ENCODE measurements around the gene UGT1A3.
"Not testable (repeated sequence)": the region's sequence is repeated elsewhere in the genome, so short reads cannot be mapped to it uniquely, and the experiment has no call there.

UGT1A3 gene

GRCh38 chr2:233740870-233741269 lies 12.0 kb downstream of the UGT1A3 start:
- no peak overlapping the region for H3K4me2 ChIP-seq
- no peak overlapping the region for H3K27ac ChIP-seq
- no peak for TF ChIP-seq Cebpa-rat (IDR thresholded peaks at IDR 0.05)
- H3K4me1 ChIP-seq: no peaks in the 10 kb centered on the region
- H3K4me3 ChIP-seq: no peak overlapping the region
- H3K9me3 ChIP-seq: 0 out of 2 replicates have a peak, but pooled peaks cover 4% of the 10 kb centered on the region
- H3K9ac ChIP-seq: no peak overlapping the region
- no peaks in the 10 kb centered on the region for H4K20me1 ChIP-seq
- H3K27me3 ChIP-seq: no peaks in the 10 kb centered on the region
- H3K36me3 ChIP-seq: no peaks in the 10 kb centered on the region

GRCh38 chr2:233743464-233744259 lies 14.8 kb downstream of the UGT1A3 start:
- H3K9me3 ChIP-seq: 0 out of 2 replicates have a peak, but pooled peaks cover 3% of the 10 kb centered on the region
- no peaks in the 10 kb centered on the region for H3K4me1 ChIP-seq
- no peak overlapping the region for H3K4me3 ChIP-seq
- H4K20me1 ChIP-seq: no peaks in the 10 kb centered on the region
- TF ChIP-seq Cebpa-rat (IDR thresholded peaks at IDR 0.05): no peak
- H3K4me2 ChIP-seq: no peak overlapping the region
- no peaks in the 10 kb centered on the region for H3K36me3 ChIP-seq
- H3K9ac ChIP-seq: no peak overlapping the region
- H3K27ac ChIP-seq: no peak overlapping the region
- no peaks in the 10 kb centered on the region for H3K27me3 ChIP-seq

GRCh38 chr2:233745073-233745755 lies 16.4 kb downstream of the UGT1A3 start:
- Histone ChIP-seq H3K9me3 (peaks cover 10% of the 10 kb centered on the region), H3K4me1 (no peaks in the 10 kb centered on the region), H3K36me3 (no peaks in the 10 kb centered on the region), H3K9ac (no peak overlapping the region), H3K27ac (no peak overlapping the region), H3K27me3 (no peaks in the 10 kb centered on the region), H4K20me1 (no peaks in the 10 kb centered on the region), H3K4me2 (no peak overlapping the region), H3K4me3 (no peak overlapping the region)
- TF ChIP-seq Cebpa-rat (IDR thresholded peaks at IDR 0.05): no peak

DNA sequence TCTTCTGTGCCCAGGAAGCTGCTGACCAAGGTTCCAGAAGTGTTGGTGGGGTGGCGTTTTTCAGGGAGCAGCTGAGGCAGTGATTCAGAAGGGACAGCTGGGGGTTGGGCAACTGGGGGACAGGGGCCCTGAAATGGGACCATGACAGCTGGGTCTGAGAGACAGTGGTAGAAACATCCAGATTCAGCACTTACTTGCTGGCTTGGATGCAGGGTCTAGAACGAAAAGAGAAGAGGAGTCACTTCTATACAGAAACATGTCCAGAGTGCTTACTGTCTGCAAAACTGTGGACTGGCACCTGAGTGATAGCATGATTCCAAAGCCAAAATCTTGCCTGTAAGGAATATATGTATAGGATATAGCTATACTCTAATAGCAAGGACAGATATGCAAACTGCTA lies 17.0 kb downstream of the UGT1A3 start:
- not testable (repeated sequence) for H3K27me3 ChIP-seq, H3K4me2 ChIP-seq, H3K9ac ChIP-seq, H4K20me1 ChIP-seq, H3K36me3 ChIP-seq, H3K4me1 ChIP-seq, H3K4me3 ChIP-seq, H3K27ac ChIP-seq
- peaks cover 16% of the 10 kb centered on the region for H3K9me3 ChIP-seq

DNA sequence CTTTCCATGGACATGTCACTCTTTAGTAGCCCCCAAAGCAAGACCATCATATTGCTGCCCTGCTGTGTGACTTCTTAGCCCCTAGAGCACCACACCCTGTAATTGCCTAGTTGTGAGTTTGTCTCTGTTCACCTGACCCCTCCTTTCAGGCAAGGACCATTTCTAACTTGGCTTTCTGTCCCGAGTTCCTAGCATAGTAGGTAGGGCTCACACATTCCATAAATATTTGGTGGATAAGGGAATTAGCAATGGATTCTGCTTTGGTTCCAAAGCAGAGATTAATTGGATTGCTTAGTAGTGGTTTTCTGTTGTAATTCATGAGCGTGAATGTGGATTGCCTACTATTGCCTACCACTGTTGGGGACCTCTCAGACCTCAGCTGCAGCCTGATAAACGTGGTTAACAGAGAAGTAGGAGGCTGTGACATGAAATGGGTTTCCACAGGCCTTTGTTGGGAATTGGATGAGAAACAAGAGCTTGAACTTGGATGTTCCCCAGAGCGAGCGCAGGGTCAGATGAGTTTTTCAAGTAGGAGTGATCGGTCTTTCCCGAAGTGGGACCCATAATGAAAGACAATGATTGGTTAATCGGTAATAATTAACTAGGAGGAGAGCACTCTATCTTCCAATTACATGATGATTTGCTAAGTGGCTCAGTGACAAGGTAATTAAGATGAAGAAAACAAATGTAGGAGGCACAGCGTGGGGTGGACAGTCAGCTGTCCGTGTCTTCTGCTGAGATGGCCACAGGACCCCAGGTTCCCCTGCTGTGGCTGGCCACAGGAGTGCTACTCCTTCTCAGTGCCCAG lies 17.8 kb downstream of the UGT1A3 start:
- no peaks in the 10 kb centered on the region for H4K20me1 ChIP-seq
- no peaks in the 10 kb centered on the region for H3K27me3 ChIP-seq
- no peaks in the 10 kb centered on the region for H3K4me1 ChIP-seq
- H3K9ac ChIP-seq: no peak overlapping the region
- no peak overlapping the region for H3K4me2 ChIP-seq
- no peak for TF ChIP-seq Cebpa-rat (IDR thresholded peaks at IDR 0.05)
- peaks cover 25% of the 10 kb centered on the region for H3K9me3 ChIP-seq
- no peak overlapping the region for H3K27ac ChIP-seq
- H3K36me3 ChIP-seq: no peaks in the 10 kb centered on the region
- no peak overlapping the region for H3K4me3 ChIP-seq

GRCh38 chr2:233747283-233747544 lies 18.4 kb downstream of the UGT1A3 start:
- no peak for TF ChIP-seq Cebpa-rat (IDR thresholded peaks at IDR 0.05)
- Histone ChIP-seq H3K9ac (no peak overlapping the region), H3K4me3 (no peak overlapping the region), H3K9me3 (peaks cover 30% of the 10 kb centered on the region), H3K4me2 (no peak overlapping the region), H3K27me3 (no peaks in the 10 kb centered on the region), H3K36me3 (no peaks in the 10 kb centered on the region), H4K20me1 (no peaks in the 10 kb centered on the region), H3K4me1 (no peaks in the 10 kb centered on the region), H3K27ac (no peak overlapping the region)

GRCh38 chr2:233750689-233751088 lies 21.8 kb downstream of the UGT1A3 start:
- H3K27ac ChIP-seq, H4K20me1 ChIP-seq, H3K4me1 ChIP-seq, H3K4me2 ChIP-seq, H3K9ac ChIP-seq, H3K27me3 ChIP-seq, H3K4me3 ChIP-seq, H3K36me3 ChIP-seq: not testable (repeated sequence)
- peaks cover 44% of the 10 kb centered on the region for H3K9me3 ChIP-seq

DNA sequence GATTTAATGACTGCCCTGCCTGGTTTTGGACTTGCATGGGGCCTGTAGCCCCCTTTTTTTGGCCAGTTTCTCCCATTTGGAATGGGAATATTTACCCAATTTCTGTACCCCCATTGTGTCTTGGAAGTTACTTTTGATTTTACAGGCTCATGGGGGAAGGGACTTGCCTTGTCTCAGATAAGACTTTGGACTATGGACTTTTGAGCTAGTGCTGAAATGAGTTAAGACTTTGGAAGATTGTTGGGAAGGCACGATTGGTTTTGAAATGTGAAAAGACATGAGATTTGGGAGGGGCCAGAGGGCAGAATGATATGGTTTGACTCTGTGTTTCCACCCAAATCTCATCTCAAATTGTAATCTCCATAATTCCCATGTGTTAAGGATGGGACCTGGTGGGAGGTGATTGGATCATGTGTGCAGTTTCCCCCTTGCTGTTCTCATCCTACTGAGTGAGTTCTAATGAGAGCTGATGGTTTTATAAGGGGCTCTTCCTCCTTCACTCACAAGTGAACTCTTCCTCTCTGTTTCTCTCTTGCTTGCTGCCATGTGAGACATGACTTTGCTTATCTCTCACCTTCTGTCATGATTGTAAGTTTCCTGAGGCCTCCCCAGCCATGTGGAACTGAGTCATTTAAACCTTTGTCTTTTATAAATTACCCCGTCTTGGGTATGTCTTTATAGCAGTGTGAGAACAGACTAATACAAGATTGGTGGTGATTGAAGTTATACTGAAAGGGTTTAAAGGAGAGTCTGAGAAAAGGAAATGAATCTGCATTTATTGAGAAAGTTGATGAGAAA lies 22.6 kb downstream of the UGT1A3 start:
- not testable (repeated sequence) for H3K27me3 ChIP-seq, H3K4me1 ChIP-seq, H4K20me1 ChIP-seq, H3K27ac ChIP-seq, H3K36me3 ChIP-seq, H3K4me3 ChIP-seq, H3K4me2 ChIP-seq, H3K9ac ChIP-seq
- H3K9me3 ChIP-seq: peaks cover 44% of the 10 kb centered on the region

GRCh38 chr2:233754872-233755611 lies 26.2 kb downstream of the UGT1A3 start:
- H3K4me3 ChIP-seq: no peak overlapping the region
- no peak for TF ChIP-seq Cebpa-rat (IDR thresholded peaks at IDR 0.05)
- H3K27me3 ChIP-seq: no peaks in the 10 kb centered on the region
- H4K20me1 ChIP-seq: no peaks in the 10 kb centered on the region
- no peak overlapping the region for H3K27ac ChIP-seq
- H3K9ac ChIP-seq: no peak overlapping the region
- no peaks in the 10 kb centered on the region for H3K4me1 ChIP-seq
- H3K9me3 ChIP-seq: peaks cover 35% of the 10 kb centered on the region
- no peaks in the 10 kb centered on the region for H3K36me3 ChIP-seq
- no peak overlapping the region for H3K4me2 ChIP-seq
